PFSK-1 (cell line): ENCODE measurements around the gene NNAT.

Experiments used
- POLR2AphosphoS5 ChIP-seq: IDR thresholded peaks from 2 replicates; pipeline ENCODE4 v1.6.1; 2012; ENCODE audit warnings: low read depth, mild to moderate bottlenecking, control low read depth, low read length, moderate library complexity
- SIN3A ChIP-seq: IDR thresholded peaks from 2 replicates; pipeline ENCODE4 v1.6.1; 2012; ENCODE audit warnings: mild to moderate bottlenecking, low read length, moderate library complexity, borderline replicate concordance; ENCODE audit not compliant: insufficient read depth

DNA sequence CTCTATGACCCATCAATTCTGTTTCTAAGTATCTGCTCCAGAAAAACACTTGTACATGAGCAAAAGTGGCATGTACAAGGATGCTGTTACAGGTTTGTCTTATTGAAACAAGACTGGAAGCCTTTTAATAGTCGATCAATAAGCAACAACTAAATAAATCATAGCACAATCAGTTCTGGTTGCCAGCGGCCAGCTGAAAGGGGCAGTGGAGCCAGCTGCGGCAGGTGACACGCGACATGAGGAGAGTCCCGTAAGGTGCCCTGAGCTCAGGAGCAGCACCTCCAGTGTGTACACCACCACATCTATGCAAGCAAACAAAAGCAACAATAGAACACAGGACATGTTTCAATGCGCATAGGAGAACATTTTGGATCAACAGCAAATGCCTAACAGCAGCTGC lies 20.7 kb upstream of the NNAT start:
- TF ChIP-seq POLR2AphosphoS5 (no peak), SIN3A (no peak)
